HCT116 (cell line): ENCODE data around the gene ARHGEF1. TPM values are rescaled to one million over a fixed set of nuclear protein-coding genes. Genes with fewer than 3 reads are reported as not detected.

Experiments used
- ATAC-seq: fragments of 200-7000 bp; cut with Tn5 transposase; 2 replicates; pipeline ENCODE4 v1.9.1; 2020; ENCODE audit warnings: mild to moderate bottlenecking, moderate library complexity
- BruUV-seq: library from RNA; stranded (reverse); fragments of 400-500 nt; replicated peaks from 2 replicates; lab custom pipeline; 2021; lab: Mats Ljungman, UMichigan
- CTCF ChIA-PET: fragments of 300-600 bp; sonication (Branson Sonifier 250); formaldehyde crosslinking; loops from one replicate; lab custom pipeline; 2021; ENCODE audit warnings: antibody characterized with exemption; lab: Charles Lee
- POLR2A ChIA-PET: fragments of 300-600, 350-600 bp; sonication (Branson Sonifier 250); formaldehyde crosslinking; loops from one replicate; lab custom pipeline; 2021; ENCODE audit warnings: antibody characterized with exemption; lab: Charles Lee
- RAD21 ChIA-PET, 2 experiments: fragments of 300-600 bp; sonication (Branson Sonifier 250); formaldehyde crosslinking; loops; one replicate each; lab custom pipeline; 2023; ENCODE audit warnings: low total read pairs in 2 of 2; ENCODE audit not compliant: uncharacterized antibody in 2 of 2, unreplicated experiment in 2 of 2, low non-redundant PET in 1 of 2; lab: Charles Lee
- DNase-seq: peaks from one replicate; pipeline ENCODE4 v3.0.0-alpha.2; 2010; ENCODE audit warnings: low read depth, low spot score
- H2AFZ ChIP-seq: fragments of 200-600 bp; shearing (Covaris generic), sonication (generic); 2 replicates; pipeline ENCODE4 v1.6.1; 2017; ENCODE audit warnings: low read depth, mixed run types, mixed read lengths, antibody characterized with exemption, low read length; ENCODE audit not compliant: poor library complexity, severe bottlenecking
- H3K27ac ChIP-seq: 2 replicates; pipeline ENCODE4 v1.5.1; 2012; ENCODE audit warnings: low read depth, low read length
- H3K27me3 ChIP-seq: fragments of 200-600 bp; sonication (generic); 2 replicates; pipeline ENCODE4 v1.6.1; 2016; ENCODE audit warnings: mixed run types, low read length, mixed read lengths; ENCODE audit not compliant: insufficient read depth
- H3K36me3 ChIP-seq, 2 experiments: fragments of 200-500 bp in 1 of 2; fragments of 200-600 bp in 1 of 2; sonication (Bioruptor generic) in 1 of 2; sonication (generic) in 1 of 2; 2 replicates each; pipeline versions ENCODE4 v1.5.1 to v1.6.1; 2014 to 2016; ENCODE audit warnings: low read length in 2 of 2, inconsistent platforms in 1 of 2, mixed read lengths in 1 of 2, mixed run types in 1 of 2; ENCODE audit not compliant: insufficient read depth in 2 of 2, control insufficient read depth in 1 of 2
- H3K4me1 ChIP-seq, 2 experiments: fragments of 200-600 bp in 1 of 2; sonication (generic) in 1 of 2; 2 replicates each; pipeline versions ENCODE4 v1.5.1 to v1.6.1; 2012 to 2017; ENCODE audit warnings: low read length in 2 of 2, inconsistent platforms in 1 of 2, mild to moderate bottlenecking in 1 of 2, mixed read lengths in 1 of 2, mixed run types in 1 of 2, moderate library complexity in 1 of 2; ENCODE audit not compliant: insufficient read depth in 2 of 2, control insufficient read depth in 1 of 2
- H3K4me2 ChIP-seq: fragments of 200-600 bp; sonication (generic); 2 replicates; pipeline ENCODE4 v1.6.1; 2017; ENCODE audit warnings: mixed run types, low read length, mixed read lengths
- H3K4me3 ChIP-seq, 2 experiments: fragments of 200-600 bp in 1 of 2; sonication (generic) in 1 of 2; replicated peaks in 1 of 2; 2 replicates each; pipeline ENCODE4 v1.5.1; 2011 to 2016; ENCODE audit warnings: low read length in 2 of 2, control low read depth in 1 of 2, low read depth in 1 of 2, mild to moderate bottlenecking in 1 of 2, mixed read lengths in 1 of 2, mixed run types in 1 of 2
- H3K79me2 ChIP-seq: fragments of 200-600 bp; sonication (generic); 2 replicates; pipeline ENCODE4 v1.6.1; 2017; ENCODE audit warnings: mild to moderate bottlenecking, mixed run types, low read length, moderate library complexity, mixed read lengths; ENCODE audit not compliant: insufficient read depth
- H3K9ac ChIP-seq: fragments of 200-600 bp; sonication (generic); 2 replicates; pipeline ENCODE4 v1.6.1; 2016; ENCODE audit warnings: low read length, mixed read lengths
- H3K9me2 ChIP-seq: fragments of 200-600 bp; sonication (generic), shearing (Covaris generic); 2 replicates; pipeline ENCODE4 v1.6.1; 2017; ENCODE audit warnings: mixed run types, mild to moderate bottlenecking, moderate library complexity; ENCODE audit not compliant: insufficient read depth
- H3K9me3 ChIP-seq, 2 experiments: fragments of 200-500 bp in 1 of 2; fragments of 200-600 bp in 1 of 2; sonication (Bioruptor generic) in 1 of 2; sonication (generic) in 1 of 2; 2 replicates each; pipeline ENCODE4 v1.6.1; 2014 to 2017; ENCODE audit warnings: low read length in 2 of 2, mixed read lengths in 2 of 2, inconsistent platforms in 1 of 2, low read depth in 1 of 2, mild to moderate bottlenecking in 1 of 2, mixed run types in 1 of 2, moderate library complexity in 1 of 2; ENCODE audit not compliant: control insufficient read depth in 1 of 2, insufficient read depth in 1 of 2
- H4K20me1 ChIP-seq: fragments of 200-600 bp; sonication (generic), shearing (Covaris generic); 2 replicates; pipeline ENCODE4 v1.6.1; 2017; ENCODE audit warnings: mixed run types, mild to moderate bottlenecking, moderate library complexity; ENCODE audit not compliant: insufficient read depth
- CEBPB ChIP-seq: IDR thresholded peaks from 2 replicates; pipeline ENCODE4 v1.6.1; 2012; ENCODE audit warnings: low read depth
- EGR1 ChIP-seq: IDR thresholded peaks from 2 replicates; pipeline ENCODE4 v1.6.1; 2012; ENCODE audit warnings: low read depth
- EZH2 ChIP-seq: fragments of 200-600 bp; sonication (generic); IDR thresholded peaks from 2 replicates; pipeline ENCODE4 v1.6.1; 2017; ENCODE audit warnings: antibody characterized with exemption, mixed run types
- JUND ChIP-seq: IDR thresholded peaks from 2 replicates; pipeline ENCODE4 v1.6.1; 2012
- RAD21 ChIP-seq: IDR thresholded peaks from 2 replicates; pipeline ENCODE4 v1.6.1; 2012; ENCODE audit warnings: low read depth, mild to moderate bottlenecking
- SIN3A ChIP-seq: IDR thresholded peaks from 2 replicates; pipeline ENCODE4 v1.6.1; 2012; ENCODE audit warnings: low read depth
- SRF ChIP-seq: IDR thresholded peaks from 2 replicates; pipeline ENCODE4 v1.6.1; 2012; ENCODE audit warnings: low read depth
- TCF7L2 ChIP-seq: IDR thresholded peaks from 2 replicates; pipeline ENCODE4 v1.7.0; 2011; ENCODE audit warnings: borderline replicate concordance, inconsistent platforms; ENCODE audit not compliant: insufficient read depth, insufficient read length; ENCODE audit errors: extremely low read depth
- YY1 ChIP-seq: IDR thresholded peaks from 2 replicates; pipeline ENCODE4 v1.6.1; 2011; ENCODE audit warnings: low read length, low read depth, moderate library complexity, mild to moderate bottlenecking; ENCODE audit not compliant: insufficient replicate concordance; ENCODE audit errors: extremely low read depth
- ZFX ChIP-seq: fragments of 450-650 bp; IDR thresholded peaks from 2 replicates; pipeline ENCODE4 v1.6.1; 2017
- ZNF274 ChIP-seq: fragments of 200-500 bp; sonication (Bioruptor generic); IDR thresholded peaks from 2 replicates; pipeline ENCODE4 v1.6.1; 2014; ENCODE audit warnings: mild to moderate bottlenecking, low read depth, low read length, inconsistent platforms
- intact Hi-C: fragments of 100-400 bp; cut with micrococcal nuclease; formaldehyde crosslinking; loops from 2 replicates; pipeline ENCODE4 v1.10.0; 2022
- total RNA-seq: library from RNA; stranded (reverse); gene quantifications from one replicate; pipeline ENCODE4 v1.2.1, GENCODE V29; 2021; ENCODE audit not compliant: unreplicated experiment
- TF ChIP-seq, protein P1 (sequence below): IDR thresholded peaks from 2 replicates; pipeline ENCODE4 v1.6.1; 2012
- TF ChIP-seq, protein P2 (sequence below): IDR thresholded peaks from 2 replicates; pipeline ENCODE4 v1.6.1; 2012
- TF ChIP-seq, protein P3 (sequence below), 3 experiments: fragments of 200-600 bp in 1 of 3; sonication (generic) in 1 of 3; IDR thresholded peaks in 2 of 3; conservative IDR thresholded peaks in 1 of 3; 2 replicates each; pipeline ENCODE4 v1.5.1; 2012 to 2017; ENCODE audit warnings: low read depth in 2 of 3, low read length in 2 of 3, antibody characterized with exemption in 1 of 3, borderline replicate concordance in 1 of 3, control low read depth in 1 of 3, mild to moderate bottlenecking in 1 of 3, mixed read lengths in 1 of 3, mixed run types in 1 of 3, moderate library complexity in 1 of 3; ENCODE audit not compliant: insufficient read depth in 1 of 3

ARHGEF1 gene
- total RNA-seq, 1 experiment from 2014 or later: 110 TPM

DNA sequence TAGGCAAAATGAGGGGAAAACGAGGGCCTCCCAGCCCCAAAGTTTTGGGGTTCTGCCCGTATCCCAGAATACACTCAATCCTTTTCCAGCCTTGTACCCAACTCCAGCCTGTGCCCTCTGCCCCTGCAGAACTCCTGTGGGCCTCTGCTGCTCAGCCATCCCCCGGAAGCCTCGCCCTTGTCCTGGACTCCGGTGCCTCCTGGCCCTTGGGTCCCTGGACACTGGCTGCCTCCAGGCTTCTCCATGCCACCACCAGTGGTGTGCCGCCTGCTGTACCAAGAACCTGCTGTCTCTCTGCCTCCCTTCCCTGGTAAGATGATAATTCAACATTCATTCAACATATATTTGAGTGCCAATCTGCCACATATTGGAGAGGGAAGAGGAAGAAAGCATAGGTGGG is 34.3 kb upstream of the ARHGEF1 start:
- POLR2A ChIA-PET: interaction anchor here (1.8 kb wide), 1 partner anchor 11 kb away, joined by 4 read pairs; the partner anchor contains the start of gene RPS19
- no peaks in the 10 kb centered on the region for H3K79me2 ChIP-seq
- H3K4me2 ChIP-seq: no peak overlapping the region
- RAD21 ChIA-PET: no interaction called here
- H2AFZ ChIP-seq: no peak overlapping the region
- no TSS peak for BruUV-seq
- H3K4me1 ChIP-seq: no peaks in the 10 kb centered on the region
- no peaks in the 10 kb centered on the region for H3K36me3 ChIP-seq
- H3K9ac ChIP-seq: no peak overlapping the region
- ATAC-seq: no peak
- H3K9me3 ChIP-seq: no peaks in the 10 kb centered on the region
- no peaks in the 10 kb centered on the region for H3K9me2 ChIP-seq
- CTCF ChIA-PET: no interaction called here
- no peak overlapping the region for H3K4me3 ChIP-seq
- H3K27ac ChIP-seq: no peak overlapping the region
- intact Hi-C loops: no loop called here
- no peaks in the 10 kb centered on the region for H4K20me1 ChIP-seq
- TF ChIP-seq, protein P1, sequence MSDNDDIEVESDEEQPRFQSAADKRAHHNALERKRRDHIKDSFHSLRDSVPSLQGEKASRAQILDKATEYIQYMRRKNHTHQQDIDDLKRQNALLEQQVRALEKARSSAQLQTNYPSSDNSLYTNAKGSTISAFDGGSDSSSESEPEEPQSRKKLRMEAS: no peak
- no peak for TF ChIP-seq SRF
- no peak for TF ChIP-seq EZH2
- no peak for TF ChIP-seq SIN3A
- no peak for TF ChIP-seq ZNF274
- TF ChIP-seq YY1: no peak
- no peak for TF ChIP-seq RAD21
- TF ChIP-seq, protein P2, sequence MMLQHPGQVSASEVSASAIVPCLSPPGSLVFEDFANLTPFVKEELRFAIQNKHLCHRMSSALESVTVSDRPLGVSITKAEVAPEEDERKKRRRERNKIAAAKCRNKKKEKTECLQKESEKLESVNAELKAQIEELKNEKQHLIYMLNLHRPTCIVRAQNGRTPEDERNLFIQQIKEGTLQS: no peak
- TF ChIP-seq, protein P3, sequence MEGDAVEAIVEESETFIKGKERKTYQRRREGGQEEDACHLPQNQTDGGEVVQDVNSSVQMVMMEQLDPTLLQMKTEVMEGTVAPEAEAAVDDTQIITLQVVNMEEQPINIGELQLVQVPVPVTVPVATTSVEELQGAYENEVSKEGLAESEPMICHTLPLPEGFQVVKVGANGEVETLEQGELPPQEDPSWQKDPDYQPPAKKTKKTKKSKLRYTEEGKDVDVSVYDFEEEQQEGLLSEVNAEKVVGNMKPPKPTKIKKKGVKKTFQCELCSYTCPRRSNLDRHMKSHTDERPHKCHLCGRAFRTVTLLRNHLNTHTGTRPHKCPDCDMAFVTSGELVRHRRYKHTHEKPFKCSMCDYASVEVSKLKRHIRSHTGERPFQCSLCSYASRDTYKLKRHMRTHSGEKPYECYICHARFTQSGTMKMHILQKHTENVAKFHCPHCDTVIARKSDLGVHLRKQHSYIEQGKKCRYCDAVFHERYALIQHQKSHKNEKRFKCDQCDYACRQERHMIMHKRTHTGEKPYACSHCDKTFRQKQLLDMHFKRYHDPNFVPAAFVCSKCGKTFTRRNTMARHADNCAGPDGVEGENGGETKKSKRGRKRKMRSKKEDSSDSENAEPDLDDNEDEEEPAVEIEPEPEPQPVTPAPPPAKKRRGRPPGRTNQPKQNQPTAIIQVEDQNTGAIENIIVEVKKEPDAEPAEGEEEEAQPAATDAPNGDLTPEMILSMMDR (IDR thresholded peaks at IDR 0.05 in 2 of 3, conservative IDR thresholded peaks at IDR 0.05 in 1 of 3; ENCODE audit: borderline replicate concordance in 1 of 3, insufficient read depth in 1 of 3, low read depth in 2 of 3, low read length in 2 of 3): no peak
- no peak for TF ChIP-seq EGR1
- TF ChIP-seq CEBPB: no peak
- no peak for TF ChIP-seq JUND
- no peak for TF ChIP-seq TCF7L2
- no peak for TF ChIP-seq ZFX
- no peak for DNase-seq
- peaks cover 28% of the 10 kb centered on the region for H3K27me3 ChIP-seq
